ENCODE data around the gene WRAP73.
"Not testable (repeated sequence)": the region's sequence is repeated elsewhere in the genome, so short reads cannot be mapped to it uniquely, and the experiment has no call there.

The WRAP73 gene

DNA sequence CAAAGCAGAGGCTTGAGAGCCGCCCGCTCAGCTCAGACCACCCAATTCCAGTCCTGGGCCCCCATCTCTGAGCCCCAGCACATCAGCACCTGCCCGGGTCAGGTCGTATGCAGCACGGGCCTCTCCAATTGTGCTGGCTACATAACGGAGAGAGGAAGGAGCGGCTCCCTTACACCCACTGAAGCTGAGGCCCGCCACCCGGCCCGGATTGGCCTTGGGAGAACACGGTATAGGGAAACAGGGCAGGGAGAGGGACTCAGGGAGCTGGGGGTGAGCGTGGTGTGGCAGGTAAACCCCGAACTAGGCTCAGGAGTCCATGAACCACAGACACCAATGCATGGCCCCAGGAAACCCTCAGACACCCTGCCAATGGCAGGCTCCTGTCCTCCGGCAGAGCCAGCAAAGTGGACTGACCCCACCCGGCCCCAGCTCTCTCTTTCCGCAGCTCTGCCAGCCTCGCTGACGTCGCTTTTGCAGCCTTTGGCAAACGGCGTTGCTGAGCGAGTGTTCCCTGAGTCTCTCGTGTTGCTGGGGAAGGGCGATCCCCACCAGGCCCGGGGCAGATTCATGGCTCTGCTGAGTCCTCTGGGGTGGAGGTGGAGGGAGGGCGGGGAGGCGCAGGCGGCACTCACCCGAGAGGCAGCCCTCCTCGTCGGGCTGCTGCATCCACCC is 55.1 kb downstream of the WRAP73 start:
- DNase-seq = no peak

DNA sequence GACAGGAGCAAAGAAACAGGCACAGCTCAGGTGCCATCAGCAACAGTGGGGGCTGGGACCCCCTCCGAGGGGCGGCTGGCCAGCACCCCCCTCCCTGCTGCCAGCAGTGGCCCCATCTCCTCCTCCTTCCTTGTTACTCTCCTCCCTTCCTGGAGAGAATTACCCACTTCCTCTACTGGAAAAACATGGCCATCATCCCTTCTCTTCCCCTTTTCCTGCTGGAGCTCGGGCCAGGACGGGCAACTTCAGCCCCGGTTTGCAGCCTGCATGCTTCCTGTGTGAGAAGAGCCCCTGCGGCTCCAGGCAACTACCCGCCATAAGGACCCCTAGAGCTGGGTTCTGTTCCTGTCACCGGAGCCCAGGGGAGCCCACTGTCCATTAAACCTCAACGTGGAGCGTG is 56.2 kb downstream of the WRAP73 start:
- DNase-seq = no peak

DNA sequence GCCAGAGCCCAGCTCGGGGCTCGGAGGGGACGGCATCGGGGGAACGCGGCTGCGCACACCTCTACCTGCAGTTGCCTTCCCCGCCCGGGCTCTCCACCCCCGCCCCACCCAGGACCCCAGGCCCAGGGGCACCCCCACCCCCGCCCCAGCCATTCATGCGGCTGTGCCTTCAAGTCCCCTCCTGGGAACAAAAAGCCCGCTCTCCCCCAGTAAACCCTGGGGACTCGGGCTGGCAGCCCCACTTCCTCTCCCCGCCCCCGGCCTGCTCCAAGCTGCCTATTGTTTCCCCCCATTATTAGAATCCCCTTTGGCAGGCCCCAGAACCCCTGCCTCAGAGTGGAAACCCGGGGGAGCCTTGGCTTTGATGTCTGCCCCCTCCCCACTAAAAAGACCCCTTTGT is 56.6 kb downstream of the WRAP73 start:
- DNase-seq = no peak

DNA sequence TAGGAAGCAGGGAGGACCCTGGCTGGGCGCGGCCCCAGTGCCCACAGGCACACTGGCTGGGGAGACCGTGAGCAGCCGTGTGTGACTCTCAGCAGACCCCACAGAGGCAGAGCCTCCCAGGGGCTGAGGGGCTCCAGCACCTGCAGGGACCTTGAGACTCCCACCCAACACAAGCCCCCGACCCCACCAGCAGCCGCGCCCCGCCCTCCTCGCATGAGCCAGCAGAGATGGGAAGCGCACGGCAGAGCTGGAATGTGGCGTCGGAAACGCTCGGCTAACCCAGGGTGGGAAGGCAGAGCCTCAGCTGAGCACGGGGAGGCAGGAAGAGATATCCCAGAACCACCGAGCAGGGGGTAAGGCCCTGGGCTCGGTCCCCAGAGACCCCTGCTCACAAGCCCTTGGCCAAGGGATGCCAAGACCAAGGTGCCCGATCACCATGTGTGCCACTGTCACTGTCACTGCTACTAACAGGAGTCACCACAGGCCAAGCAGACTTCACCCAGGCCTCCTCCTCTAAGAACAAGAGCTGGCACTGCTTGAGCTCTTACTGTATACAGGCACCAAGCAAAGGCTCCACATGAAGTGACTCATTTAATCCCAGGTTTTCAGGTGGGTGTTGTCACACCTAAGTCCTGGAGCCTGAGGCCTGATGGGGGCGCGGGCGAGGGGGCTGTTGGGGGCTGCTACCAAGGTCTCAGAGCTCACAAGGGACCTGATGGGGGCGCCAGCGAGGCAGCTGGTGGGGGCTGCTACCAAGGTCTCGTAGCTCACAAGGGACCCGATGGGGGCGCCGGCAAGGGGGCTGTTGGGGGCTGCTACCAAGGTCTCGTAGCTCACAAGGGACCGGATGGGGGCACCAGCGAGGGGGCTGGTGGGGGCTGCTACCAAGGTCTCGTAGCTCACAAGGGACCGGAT is 58.7 kb downstream of the WRAP73 start:
- no peak for DNase-seq

DNA sequence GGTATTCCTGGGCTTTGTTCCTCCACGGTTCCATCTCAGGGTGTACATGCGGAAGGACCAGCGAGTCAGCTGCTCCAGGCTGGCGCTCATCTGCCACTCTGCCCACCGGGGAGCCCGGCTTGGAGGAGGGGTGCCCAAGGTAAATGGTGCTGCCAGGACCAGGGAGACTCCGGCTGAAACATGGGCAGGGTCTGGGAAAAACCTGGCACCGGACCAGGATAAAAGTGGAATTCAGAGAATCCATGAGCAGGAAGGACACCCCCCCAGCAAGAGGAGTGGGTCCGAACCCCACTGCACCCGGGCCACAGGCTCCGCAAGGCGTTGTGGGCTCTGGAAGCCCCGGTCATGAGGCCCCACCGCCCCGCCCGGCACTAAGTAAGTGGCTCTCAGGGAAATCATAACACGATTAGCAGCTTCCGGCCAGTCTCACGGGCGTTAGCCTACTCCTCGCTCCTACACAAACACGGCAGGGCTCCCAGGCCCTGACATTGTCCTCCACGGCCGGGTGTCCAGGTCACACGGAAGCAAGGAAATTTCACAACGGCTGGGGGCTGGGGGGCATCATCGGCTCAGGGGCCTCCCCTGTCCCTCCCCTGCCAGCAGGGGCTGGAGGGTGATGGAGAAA is 59.7 kb downstream of the WRAP73 start:
- DNase-seq = no peak

DNA sequence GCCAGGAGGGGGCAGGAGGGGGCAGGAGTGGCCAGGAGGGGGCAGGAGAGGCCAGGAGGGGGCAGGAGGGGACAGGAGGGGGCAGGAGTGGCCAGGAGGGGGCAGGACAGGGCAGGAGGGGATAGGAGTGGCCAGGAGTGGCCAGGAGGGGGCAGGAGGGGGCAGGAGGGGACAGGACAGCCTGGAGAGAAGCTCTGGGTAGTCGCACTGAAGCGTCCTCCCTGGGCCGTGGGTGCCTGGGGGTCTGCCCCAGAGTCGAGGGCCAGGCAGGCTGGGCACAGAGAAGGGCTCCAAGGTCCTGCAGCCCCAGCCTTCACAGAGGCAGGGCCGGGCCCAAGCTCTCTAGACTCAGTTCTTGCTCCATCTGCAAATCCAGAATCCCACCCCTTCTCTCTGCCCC is 61.5 kb downstream of the WRAP73 start:
- DNase-seq = no peak

DNA sequence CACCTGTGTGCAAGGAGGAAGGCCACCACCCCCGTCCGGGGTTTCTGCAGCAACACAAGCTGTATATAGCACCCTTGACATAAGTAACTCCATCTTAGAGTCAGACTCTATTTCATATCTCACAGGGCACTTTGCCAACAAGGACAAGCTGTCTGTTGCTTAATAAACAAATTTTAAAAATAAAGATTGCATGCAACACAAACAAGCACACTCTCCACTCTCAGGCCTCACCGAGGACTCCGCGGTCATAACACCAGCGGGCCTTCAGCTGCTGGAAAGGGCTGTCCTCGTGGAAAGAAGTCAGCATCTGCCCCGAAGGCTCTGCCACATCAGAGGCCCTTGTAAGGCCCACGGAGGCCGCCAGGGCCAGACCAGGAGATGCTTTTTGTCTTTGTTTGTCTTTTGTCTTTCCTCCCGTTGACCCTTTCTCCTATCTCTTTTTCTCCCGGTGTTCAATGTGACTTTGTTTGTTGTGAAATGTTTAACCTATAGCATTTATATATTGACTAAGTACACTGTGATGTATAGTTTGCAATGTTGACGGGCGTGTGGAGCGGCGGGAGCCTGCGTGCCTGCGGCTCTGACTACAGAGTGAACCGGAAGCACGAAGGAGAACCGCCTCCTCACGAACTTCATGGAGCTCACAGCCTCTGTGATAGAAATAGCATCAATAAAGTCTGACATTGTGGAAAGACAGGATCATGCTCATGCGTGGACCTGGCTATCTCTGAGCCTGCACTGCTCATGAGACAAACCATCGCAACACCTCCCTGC is 62.7 kb downstream of the WRAP73 start:
- DNase-seq = no peak

DNA sequence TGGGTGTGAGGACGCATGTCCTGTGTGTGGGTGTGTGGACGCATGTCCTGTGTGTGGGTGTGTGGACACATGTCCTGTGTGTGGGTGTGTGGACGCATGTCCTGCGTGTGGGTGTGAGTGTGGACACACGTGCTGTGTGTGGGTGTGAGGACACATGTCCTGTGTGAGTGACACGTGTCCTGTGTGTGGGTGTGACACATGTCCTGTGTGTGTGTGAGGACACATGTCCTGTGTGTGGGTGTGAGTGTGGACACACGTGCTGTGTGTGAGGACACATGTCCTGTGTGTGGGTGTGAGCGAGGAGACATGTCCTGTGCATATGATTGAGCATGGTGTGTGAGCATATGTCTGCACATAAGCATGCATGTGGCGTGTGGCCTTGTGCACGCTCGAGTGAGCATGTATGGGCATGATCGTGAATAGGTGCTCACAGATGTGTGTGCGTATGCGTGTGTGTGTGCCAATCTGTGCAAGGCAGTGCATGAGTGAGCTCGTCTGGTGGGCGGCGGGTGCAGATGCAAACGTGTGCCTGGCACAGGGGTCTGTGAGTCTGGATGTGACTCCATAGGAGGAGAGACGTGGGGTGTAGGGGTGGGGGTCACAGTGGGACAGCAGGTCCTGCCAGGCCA is 63.8 kb downstream of the WRAP73 start:
- DNase-seq = no peak

DNA sequence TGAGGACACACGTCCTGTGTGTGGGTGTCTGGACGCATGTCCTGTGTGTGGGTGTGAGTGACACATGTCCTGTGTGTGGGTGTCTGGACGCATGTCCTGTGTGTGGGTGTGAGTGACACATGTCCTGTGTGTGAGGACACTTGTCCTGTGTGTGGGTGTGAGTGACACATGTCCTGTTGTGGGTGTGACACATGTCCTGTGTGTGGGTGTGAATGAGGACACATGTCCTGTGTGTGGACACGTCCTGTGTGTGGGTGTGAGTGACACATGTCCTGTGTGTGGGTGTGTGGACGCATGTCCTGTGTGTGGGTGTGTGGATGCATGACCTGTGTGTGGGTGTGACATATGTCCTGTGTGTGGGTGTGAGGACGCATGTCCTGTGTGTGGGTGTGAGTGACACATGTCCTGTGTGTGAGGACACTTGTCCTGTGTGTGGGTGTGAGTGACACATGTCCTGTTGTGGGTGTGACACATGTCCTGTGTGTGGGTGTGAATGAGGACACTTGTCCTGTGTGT is 64.5 kb downstream of the WRAP73 start:
- not testable (repeated sequence) for DNase-seq

DNA sequence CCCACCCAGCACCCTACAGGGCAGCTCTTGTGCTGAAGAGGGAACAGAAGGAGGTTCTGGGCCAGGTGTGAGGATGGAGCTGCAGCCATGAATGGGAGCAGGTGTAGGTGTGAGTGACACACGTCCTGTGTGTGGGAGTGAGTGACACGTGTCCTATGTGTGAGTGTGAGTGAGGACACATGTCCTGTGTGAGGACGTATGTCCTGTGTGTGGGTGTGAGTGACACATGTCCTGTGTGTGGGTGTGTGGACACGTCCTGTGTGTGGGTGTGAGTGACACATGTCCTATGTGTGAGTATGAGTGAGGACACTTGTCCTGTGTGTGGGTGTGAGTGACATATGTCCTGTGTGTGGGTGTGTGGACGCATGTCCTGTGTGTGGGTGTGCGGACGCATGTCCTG is 65.0 kb downstream of the WRAP73 start:
- DNase-seq = no peak

DNA sequence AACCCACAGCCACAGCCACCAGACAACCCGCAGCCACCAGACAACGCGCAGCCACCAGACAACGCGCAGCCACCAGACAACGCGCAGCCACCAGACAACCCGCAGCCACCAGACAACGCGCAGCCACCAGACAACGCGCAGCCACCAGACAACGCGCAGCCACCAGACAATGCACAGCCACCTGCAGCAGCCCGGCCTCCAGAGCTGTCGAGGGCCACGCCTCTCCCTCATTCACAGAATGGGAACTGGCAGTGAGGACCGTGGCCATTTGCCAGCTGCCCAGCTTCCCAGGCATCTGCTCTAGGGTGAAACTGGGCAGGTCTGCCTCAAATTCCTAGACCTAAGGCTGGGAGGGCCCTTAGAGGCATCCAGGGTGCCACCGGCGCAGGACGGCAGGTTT is 66.2 kb downstream of the WRAP73 start:
- not testable (repeated sequence) for DNase-seq

DNA sequence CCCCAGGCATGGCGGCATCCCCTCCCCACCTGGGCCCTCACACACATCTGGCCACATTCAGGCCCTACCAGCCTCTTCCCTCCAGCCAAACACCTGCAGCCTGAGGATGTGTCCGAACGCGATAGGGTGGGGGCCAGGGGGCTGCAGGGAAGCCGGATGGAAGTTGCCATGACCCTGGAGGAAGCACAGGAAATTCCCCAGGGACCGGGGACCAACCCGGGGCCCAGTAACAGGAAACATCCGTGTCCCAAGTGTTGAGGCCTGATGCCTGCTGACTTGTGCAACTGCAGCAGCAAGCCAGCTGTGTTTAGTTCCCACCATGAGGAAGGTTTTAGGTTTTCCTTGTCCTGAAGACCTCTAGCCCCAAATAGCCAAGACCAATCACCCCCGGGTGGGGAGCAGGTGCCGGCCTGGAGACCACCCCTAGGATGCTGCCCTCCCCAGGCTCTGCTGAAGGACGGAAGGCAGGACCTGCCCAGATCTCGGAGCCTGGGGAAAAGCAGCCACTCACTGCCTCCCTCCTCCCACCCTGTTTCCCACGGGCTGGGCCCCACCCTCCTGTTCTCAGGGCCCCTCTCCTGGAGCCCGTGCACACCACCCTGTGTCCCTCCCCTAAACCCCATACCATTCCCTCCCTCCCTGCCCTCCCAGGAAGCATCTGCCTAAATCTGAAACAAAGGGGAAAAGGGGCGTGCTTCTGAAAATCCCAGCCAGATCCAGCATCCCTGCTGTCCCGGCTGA is 68.4 kb downstream of the WRAP73 start:
- no peak for DNase-seq

Data from stimulated activated CD4-positive, alpha-beta T cell treated with anti-CD3 and anti-CD28 coated beads, Interleukin-12 subunit alpha, Interleukin-12 subunit beta, amount 100 ng/mL, for 4 hours (primary cell).